ENCODE results near the gene INPP5A. TPM values are rescaled to one million over a fixed set of nuclear protein-coding genes. Genes with fewer than 3 reads are reported as not detected.

The INPP5A gene
- total and polyA plus RNA-seq, 11 donors, result 38.6 to 179 (median 102) TPM

- 26 to 44% (median 30%) methylated on average over 9 to 16 of the region's 16 CpGs for WGBS, 4 donors
Measured at GRCh38 chr10:132517951-132518521, 19.6 kb upstream of the INPP5A start.

GRCh38 chr10:132518572-132519381 is 18.8 kb upstream of the INPP5A start:
- 31 to 49% (median 36%) methylated on average over 27 to 29 of the region's 29 CpGs for WGBS, 4 donors
- ATAC-seq (peak; percentile 33 to 60 (median 52)), DNase-seq (peak; percentile 78 to 89 (median 88))
- Histone ChIP-seq H3K36me3 (no peaks in the 10 kb centered on the region), H3K4me3 (peak overlapping the region in 7 of 12 donors; percentile 40 to 58 (median 54)), H3K27me3 (no peaks in the 10 kb centered on the region), H3K9me3 (no peaks in the 10 kb centered on the region), H3K27ac (peak overlapping the region; percentile 90 to 99 (median 98)), H3K4me1 (peaks cover 8 to 77% (median 68%) of the 10 kb centered on the region in 12 donors)
- TF ChIP-seq CTCF (IDR thresholded peaks at IDR 0.05) (no peak), POLR2A (IDR thresholded peaks at IDR 0.05) (peak in 1 of 2 donors; percentile 23)
- intact Hi-C loops (cut with DNase I), result loop anchor here in 8 of 10 donors (1.0 to 10.0 kb wide), 9 partner anchors 18 to 121 kb away; partner anchors contain the start of genes INPP5A (in 4 of the 8) and PWWP2B (in 1 of the 8)

More at GRCh38 chr10:132517951-132518521, 19.6 kb upstream of the INPP5A start:
- TF ChIP-seq POLR2A (IDR thresholded peaks at IDR 0.05), result peak in 1 of 2 donors; percentile 18
- TF ChIP-seq CTCF (IDR thresholded peaks at IDR 0.05), result no peak
- intact Hi-C loops (cut with DNase I), result loop anchor here in 9 of 10 donors (1.0 to 10.0 kb wide), 12 partner anchors 19 to 121 kb away; partner anchors contain the start of genes INPP5A (in 6 of the 9) and PWWP2B (in 1 of the 9)
- H3K36me3 ChIP-seq, result no peaks in the 10 kb centered on the region
- no peaks in the 10 kb centered on the region for H3K27me3 ChIP-seq
- peaks cover 8 to 77% (median 68%) of the 10 kb centered on the region in 12 donors for H3K4me1 ChIP-seq
- H3K27ac ChIP-seq, result peak overlapping the region; percentile 90 to 99 (median 98)
- peak overlapping the region in 11 of 12 donors; percentile 10 to 58 (median 45) for H3K4me3 ChIP-seq
- peaks cover 0 to 4% (median 0%) of the 10 kb centered on the region in 12 donors for H3K9me3 ChIP-seq
- DNase-seq, result peak in 4 of 5 donors; percentile 52 to 71 (median 66)
- ATAC-seq, result peak; percentile 28 to 51 (median 37)

- WGBS, 4 donors, result 50 to 70% (median 65%) methylated on average over 16 to 30 of the region's 30 CpGs
- ATAC-seq, result peak in 1 of 4 donors; percentile 8
- no peaks in the 10 kb centered on the region for H3K9me3 ChIP-seq
- peak; percentile 59 to 72 (median 66) for DNase-seq
- H3K4me3 ChIP-seq, result no peak overlapping the region
- H3K4me1 ChIP-seq, result peaks cover 8 to 71% (median 67%) of the 10 kb centered on the region in 12 donors
- intact Hi-C loops (cut with DNase I), result loop anchor here in 9 of 10 donors (2.0 to 10.0 kb wide), 8 partner anchors 17 to 122 kb away; partner anchors contain the start of genes INPP5A (in 3 of the 9) and PWWP2B (in 1 of the 9)
- no peaks in the 10 kb centered on the region for H3K36me3 ChIP-seq
- peak overlapping the region; percentile 82 to 99 (median 98) for H3K27ac ChIP-seq
- no peak for TF ChIP-seq POLR2A (IDR thresholded peaks at IDR 0.05)
- H3K27me3 ChIP-seq, result no peaks in the 10 kb centered on the region
Measured at GRCh38 chr10:132519382-132520176, 18.0 kb upstream of the INPP5A start.

GRCh38 chr10:132520177-132520811 is 17.3 kb upstream of the INPP5A start:
- ATAC-seq, result no peak
- H3K4me1 ChIP-seq, result peaks cover 8 to 64% (median 61%) of the 10 kb centered on the region in 12 donors

More at GRCh38 chr10:132520177-132520811, 17.3 kb upstream of the INPP5A start:
- WGBS, 4 donors, result 18 to 33% (median 21%) methylated on average over 15 to 17 of the region's 17 CpGs
- intact Hi-C loops (cut with DNase I), result loop anchor here in 2 of 10 donors (2.0 kb wide), 1 partner anchor 17 kb away; the partner anchor contains the start of gene INPP5A (in 2 of the 2)
- Histone ChIP-seq H3K27me3 (no peaks in the 10 kb centered on the region), H3K36me3 (no peaks in the 10 kb centered on the region), H3K9me3 (no peaks in the 10 kb centered on the region), H3K4me3 (no peak overlapping the region), H3K27ac (peak overlapping the region; percentile 82 to 99 (median 98))
- TF ChIP-seq POLR2A (IDR thresholded peaks at IDR 0.05) (no peak), CTCF (IDR thresholded peaks at IDR 0.05) (no peak)
- peak; percentile 56 to 66 (median 57) for DNase-seq
